ENCODE results near the gene BROX. TPM values are rescaled to one million over a fixed set of nuclear protein-coding genes. Genes with fewer than 3 reads are reported as not detected.
"Not testable (repeated sequence)": the region's sequence is repeated elsewhere in the genome, so short reads cannot be mapped to it uniquely, and the experiment has no call there.

Gene BROX
- total RNA-seq, 1 donor from 2014 or later: 45.1 TPM

GRCh38 chr1:222761083-222761482 lies 48.7 kb downstream of the BROX start:
- no peaks in the 10 kb centered on the region for H3K4me1 Mint-ChIP-seq (ENCODE audit: unreplicated experiment)

DNA sequence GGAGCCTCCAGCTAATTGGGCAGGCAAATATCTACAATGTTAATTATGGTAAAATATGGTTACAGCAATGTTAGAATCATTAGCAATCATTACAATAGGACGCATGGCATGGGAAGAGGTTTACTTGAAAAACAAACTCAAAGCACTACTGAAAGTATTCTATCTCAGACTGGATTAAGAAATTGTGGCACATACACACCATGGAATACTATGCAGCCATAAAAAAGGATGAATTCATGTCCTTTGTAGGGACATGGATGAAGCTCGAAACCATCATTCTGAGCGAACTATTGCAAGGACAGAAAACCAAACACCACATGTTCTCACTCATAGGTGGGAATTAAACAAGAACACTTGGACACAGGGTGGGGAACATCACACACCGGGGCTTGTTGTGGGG lies 49.8 kb downstream of the BROX start:
- H3K36me3 Mint-ChIP-seq (ENCODE audit: unreplicated experiment); H3K9me3 Mint-ChIP-seq (ENCODE audit: unreplicated experiment); H3K4me3 Mint-ChIP-seq (ENCODE audit: unreplicated experiment); DNase-seq (ENCODE audit: extremely low spot score, unreplicated experiment); H3K4me1 Mint-ChIP-seq (ENCODE audit: unreplicated experiment); H3K27ac Mint-ChIP-seq (ENCODE audit: unreplicated experiment): not testable (repeated sequence)
- H3K27me3 Mint-ChIP-seq (ENCODE audit: unreplicated experiment): peaks cover 17% of the 10 kb centered on the region

More at GRCh38 chr1:222761083-222761482, 48.7 kb downstream of the BROX start:
- Mint-ChIP-seq H3K27ac (ENCODE audit: unreplicated experiment) (no peak overlapping the region), H3K9me3 (ENCODE audit: unreplicated experiment) (no peaks in the 10 kb centered on the region), H3K4me3 (ENCODE audit: unreplicated experiment) (no peak overlapping the region), H3K36me3 (ENCODE audit: unreplicated experiment) (no peaks in the 10 kb centered on the region), H3K27me3 (ENCODE audit: unreplicated experiment) (peaks cover 21% of the 10 kb centered on the region)
- TF ChIP-seq, protein P1, sequence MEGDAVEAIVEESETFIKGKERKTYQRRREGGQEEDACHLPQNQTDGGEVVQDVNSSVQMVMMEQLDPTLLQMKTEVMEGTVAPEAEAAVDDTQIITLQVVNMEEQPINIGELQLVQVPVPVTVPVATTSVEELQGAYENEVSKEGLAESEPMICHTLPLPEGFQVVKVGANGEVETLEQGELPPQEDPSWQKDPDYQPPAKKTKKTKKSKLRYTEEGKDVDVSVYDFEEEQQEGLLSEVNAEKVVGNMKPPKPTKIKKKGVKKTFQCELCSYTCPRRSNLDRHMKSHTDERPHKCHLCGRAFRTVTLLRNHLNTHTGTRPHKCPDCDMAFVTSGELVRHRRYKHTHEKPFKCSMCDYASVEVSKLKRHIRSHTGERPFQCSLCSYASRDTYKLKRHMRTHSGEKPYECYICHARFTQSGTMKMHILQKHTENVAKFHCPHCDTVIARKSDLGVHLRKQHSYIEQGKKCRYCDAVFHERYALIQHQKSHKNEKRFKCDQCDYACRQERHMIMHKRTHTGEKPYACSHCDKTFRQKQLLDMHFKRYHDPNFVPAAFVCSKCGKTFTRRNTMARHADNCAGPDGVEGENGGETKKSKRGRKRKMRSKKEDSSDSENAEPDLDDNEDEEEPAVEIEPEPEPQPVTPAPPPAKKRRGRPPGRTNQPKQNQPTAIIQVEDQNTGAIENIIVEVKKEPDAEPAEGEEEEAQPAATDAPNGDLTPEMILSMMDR (IDR thresholded peaks at IDR 0.05): no peak
- no peak for DNase-seq (ENCODE audit: extremely low spot score, unreplicated experiment)

- Mint-ChIP-seq H3K27me3 (ENCODE audit: unreplicated experiment) (peaks cover 7% of the 10 kb centered on the region), H3K4me3 (ENCODE audit: unreplicated experiment) (no peak overlapping the region), H3K4me1 (ENCODE audit: unreplicated experiment) (peaks cover 6% of the 10 kb centered on the region), H3K27ac (ENCODE audit: unreplicated experiment) (no peak overlapping the region), H3K9me3 (ENCODE audit: unreplicated experiment) (peaks cover 10% of the 10 kb centered on the region), H3K36me3 (ENCODE audit: unreplicated experiment) (no peaks in the 10 kb centered on the region)
- TF ChIP-seq, protein P1 (IDR thresholded peaks at IDR 0.05): no peak
- no peak for DNase-seq (ENCODE audit: extremely low spot score, unreplicated experiment)
Observed at GRCh38 chr1:222767152-222767571, 54.8 kb downstream of the BROX start.

- no peak overlapping the region for H3K4me3 Mint-ChIP-seq (ENCODE audit: unreplicated experiment)
- TF ChIP-seq, protein P1 (IDR thresholded peaks at IDR 0.05): no peak
- no peak for DNase-seq (ENCODE audit: extremely low spot score, unreplicated experiment)
- peaks cover 10% of the 10 kb centered on the region for H3K9me3 Mint-ChIP-seq (ENCODE audit: unreplicated experiment)
- peaks cover 17% of the 10 kb centered on the region for H3K4me1 Mint-ChIP-seq (ENCODE audit: unreplicated experiment)
- no peak overlapping the region for H3K27ac Mint-ChIP-seq (ENCODE audit: unreplicated experiment)
- no peaks in the 10 kb centered on the region for H3K36me3 Mint-ChIP-seq (ENCODE audit: unreplicated experiment)
- H3K27me3 Mint-ChIP-seq (ENCODE audit: unreplicated experiment): peaks cover 6% of the 10 kb centered on the region
Observed at GRCh38 chr1:222768592-222768991, 56.2 kb downstream of the BROX start.

DNA sequence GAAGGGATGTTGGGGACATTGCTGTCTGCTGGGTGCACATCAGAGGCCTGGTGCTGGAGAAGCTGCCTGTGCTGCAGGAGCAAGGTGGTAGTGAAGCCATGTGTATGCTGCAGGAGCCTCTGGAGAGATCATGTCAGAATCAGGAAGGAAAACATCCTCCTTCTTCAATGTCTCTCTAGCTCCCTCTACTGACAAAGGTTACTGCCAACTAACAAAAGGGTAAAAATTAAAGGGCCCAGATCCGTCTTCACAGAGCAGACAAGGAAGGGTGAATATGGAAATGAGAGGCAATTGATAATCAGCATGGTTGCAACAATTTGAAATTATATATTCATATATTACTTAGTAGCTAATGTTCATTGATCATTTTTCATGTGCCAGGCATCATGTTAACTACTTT lies 56.8 kb downstream of the BROX start:
- Mint-ChIP-seq H3K36me3 (ENCODE audit: unreplicated experiment) (no peaks in the 10 kb centered on the region), H3K4me1 (ENCODE audit: unreplicated experiment) (peaks cover 17% of the 10 kb centered on the region), H3K4me3 (ENCODE audit: unreplicated experiment) (no peak overlapping the region), H3K27ac (ENCODE audit: unreplicated experiment) (no peak overlapping the region), H3K9me3 (ENCODE audit: unreplicated experiment) (peaks cover 10% of the 10 kb centered on the region), H3K27me3 (ENCODE audit: unreplicated experiment) (peaks cover 3% of the 10 kb centered on the region)
- TF ChIP-seq, protein P1 (IDR thresholded peaks at IDR 0.05): no peak
- DNase-seq (ENCODE audit: extremely low spot score, unreplicated experiment): no peak
